Mucosa of rectum (tissue), 2 donors: ENCODE measurements around the gene ST6GALNAC1.
A peak's percentile ranks its signal among the peaks of the same experiment; 100 is the strongest.

Experiments
- H3K27ac ChIP-seq, 2 donors: one replicate each; pipeline ENCODE4 v1.7.0; 2013; ENCODE audit warnings: inconsistent platforms in 2 of 2, low read depth in 2 of 2, low read length in 2 of 2
- H3K27me3 ChIP-seq, 2 donors: one replicate each; pipeline ENCODE4 v1.7.0; 2013; ENCODE audit warnings: low read length in 2 of 2; ENCODE audit not compliant: control insufficient read depth in 2 of 2, insufficient read depth in 2 of 2
- H3K36me3 ChIP-seq, 2 donors: one replicate each; pipeline ENCODE4 v1.7.0; 2013; ENCODE audit warnings: low read length in 2 of 2; ENCODE audit not compliant: control insufficient read depth in 2 of 2, insufficient read depth in 2 of 2
- H3K4me1 ChIP-seq, 2 donors: one replicate each; pipeline ENCODE4 v1.7.0; 2013; ENCODE audit warnings: low read length in 2 of 2, mild to moderate bottlenecking in 1 of 2; ENCODE audit not compliant: control insufficient read depth in 2 of 2, insufficient read depth in 2 of 2
- H3K4me3 ChIP-seq, 2 donors: one replicate each; pipeline ENCODE4 v1.7.0; 2013; ENCODE audit warnings: low read length in 2 of 2
- H3K9ac ChIP-seq, 2 donors: one replicate each; pipeline ENCODE4 v1.7.0; 2013; ENCODE audit warnings: low read length in 2 of 2, low read depth in 1 of 2, mild to moderate bottlenecking in 1 of 2
- H3K9me3 ChIP-seq, 2 donors: one replicate each; pipeline ENCODE4 v1.7.0; 2013; ENCODE audit warnings: low read length in 2 of 2; ENCODE audit not compliant: control insufficient read depth in 2 of 2
- donor health status: healthy.
- donor health status: Normal muscosa, but diverticular disease.

The ST6GALNAC1 gene

GRCh38 chr17:76685366-76685765, 41.8 kb upstream of the ST6GALNAC1 start:
- Histone ChIP-seq H3K9ac (no peak overlapping the region), H3K27ac (no peak overlapping the region), H3K4me1 (peaks cover 17 to 18% of the 10 kb centered on the region in 2 donors), H3K36me3 (peaks cover 0 to 3% of the 10 kb centered on the region in 2 donors), H3K27me3 (peaks cover 0 to 6% of the 10 kb centered on the region in 2 donors), H3K9me3 (no peaks in the 10 kb centered on the region), H3K4me3 (no peak overlapping the region)

GRCh38 chr17:76684756-76685155, 41.2 kb upstream of the ST6GALNAC1 start:
- Histone ChIP-seq H3K4me3 (no peak overlapping the region), H3K9ac (no peak overlapping the region), H3K27me3 (peaks cover 0 to 6% of the 10 kb centered on the region in 2 donors), H3K4me1 (peaks cover 18 to 19% of the 10 kb centered on the region in 2 donors), H3K9me3 (no peaks in the 10 kb centered on the region), H3K27ac (no peak overlapping the region), H3K36me3 (peaks cover 0 to 3% of the 10 kb centered on the region in 2 donors)

- Histone ChIP-seq H3K27ac (no peak overlapping the region), H3K36me3 (peaks cover 0 to 3% of the 10 kb centered on the region in 2 donors), H3K4me1 (peaks cover 18 to 22% of the 10 kb centered on the region in 2 donors), H3K4me3 (no peak overlapping the region), H3K27me3 (peaks cover 0 to 6% of the 10 kb centered on the region in 2 donors), H3K9ac (no peak overlapping the region), H3K9me3 (no peaks in the 10 kb centered on the region)
Measured at GRCh38 chr17:76683921-76684745, 40.6 kb upstream of the ST6GALNAC1 start.

- H3K9me3 ChIP-seq: no peaks in the 10 kb centered on the region
- peaks cover 0 to 3% of the 10 kb centered on the region in 2 donors for H3K36me3 ChIP-seq
- H3K4me3 ChIP-seq: no peak overlapping the region
- H3K27ac ChIP-seq: no peak overlapping the region
- H3K4me1 ChIP-seq: peaks cover 21 to 29% of the 10 kb centered on the region in 2 donors
- peaks cover 0 to 3% of the 10 kb centered on the region in 2 donors for H3K27me3 ChIP-seq
- no peak overlapping the region for H3K9ac ChIP-seq
Measured at GRCh38 chr17:76683011-76683755, 39.6 kb upstream of the ST6GALNAC1 start.

- Histone ChIP-seq H3K27ac (peak overlapping the region; percentile 4 to 48), H3K4me3 (no peak overlapping the region), H3K9ac (no peak overlapping the region), H3K9me3 (no peaks in the 10 kb centered on the region), H3K36me3 (peaks cover 3 to 4% of the 10 kb centered on the region in 2 donors), H3K27me3 (peaks cover 0 to 3% of the 10 kb centered on the region in 2 donors), H3K4me1 (peaks cover 19 to 32% of the 10 kb centered on the region in 2 donors)
Measured at GRCh38 chr17:76682296-76682695, 38.7 kb upstream of the ST6GALNAC1 start.

GRCh38 chr17:76681222-76682137, 37.9 kb upstream of the ST6GALNAC1 start:
- H3K9ac ChIP-seq: no peak overlapping the region
- H3K27ac ChIP-seq: peak overlapping the region; percentile 4 to 48
- H3K9me3 ChIP-seq: no peaks in the 10 kb centered on the region
- peaks cover 3 to 4% of the 10 kb centered on the region in 2 donors for H3K36me3 ChIP-seq
- no peak overlapping the region for H3K4me3 ChIP-seq
- peaks cover 16 to 32% of the 10 kb centered on the region in 2 donors for H3K4me1 ChIP-seq
- no peaks in the 10 kb centered on the region for H3K27me3 ChIP-seq

GRCh38 chr17:76679239-76679638, 35.7 kb upstream of the ST6GALNAC1 start:
- peak overlapping the region in 1 of 2 donors; percentile 82 for H3K27ac ChIP-seq
- no peaks in the 10 kb centered on the region for H3K27me3 ChIP-seq
- H3K36me3 ChIP-seq: peaks cover 3 to 4% of the 10 kb centered on the region in 2 donors
- peaks cover 16 to 36% of the 10 kb centered on the region in 2 donors for H3K4me1 ChIP-seq
- peak overlapping the region in 1 of 2 donors; percentile 13 for H3K4me3 ChIP-seq
- peak overlapping the region in 1 of 2 donors; percentile 6 for H3K9ac ChIP-seq
- no peaks in the 10 kb centered on the region for H3K9me3 ChIP-seq

GRCh38 chr17:76678330-76678729, 34.8 kb upstream of the ST6GALNAC1 start:
- peak overlapping the region; percentile 37 to 40 for H3K4me3 ChIP-seq
- H3K36me3 ChIP-seq: peaks cover 3 to 4% of the 10 kb centered on the region in 2 donors
- no peak overlapping the region for H3K9ac ChIP-seq
- no peaks in the 10 kb centered on the region for H3K9me3 ChIP-seq
- H3K4me1 ChIP-seq: peaks cover 21 to 45% of the 10 kb centered on the region in 2 donors
- H3K27me3 ChIP-seq: no peaks in the 10 kb centered on the region
- peak overlapping the region; percentile 64 to 82 for H3K27ac ChIP-seq

- Histone ChIP-seq H3K36me3 (peaks cover 0 to 4% of the 10 kb centered on the region in 2 donors), H3K27me3 (no peaks in the 10 kb centered on the region), H3K4me1 (peaks cover 31 to 54% of the 10 kb centered on the region in 2 donors), H3K9me3 (no peaks in the 10 kb centered on the region), H3K9ac (no peak overlapping the region), H3K27ac (peak overlapping the region; percentile 64 to 82), H3K4me3 (no peak overlapping the region)
Measured at GRCh38 chr17:76677406-76677805, 33.8 kb upstream of the ST6GALNAC1 start.
